GM18505 (cell line): ENCODE results near the gene RGS2.

Experiments
- ATAC-seq: cut with Tn5 transposase; IDR thresholded peaks from one replicate; pipeline ENCODE4 v1.9.1; 2021; ENCODE audit not compliant: unreplicated experiment
- POLR2A ChIP-seq: IDR thresholded peaks from 4 replicates; pipeline ENCODE4 v1.6.1; 2011; ENCODE audit warnings: borderline replicate concordance; ENCODE audit not compliant: insufficient read depth, insufficient read length; ENCODE audit errors: extremely low read depth

Gene RGS2

DNA sequence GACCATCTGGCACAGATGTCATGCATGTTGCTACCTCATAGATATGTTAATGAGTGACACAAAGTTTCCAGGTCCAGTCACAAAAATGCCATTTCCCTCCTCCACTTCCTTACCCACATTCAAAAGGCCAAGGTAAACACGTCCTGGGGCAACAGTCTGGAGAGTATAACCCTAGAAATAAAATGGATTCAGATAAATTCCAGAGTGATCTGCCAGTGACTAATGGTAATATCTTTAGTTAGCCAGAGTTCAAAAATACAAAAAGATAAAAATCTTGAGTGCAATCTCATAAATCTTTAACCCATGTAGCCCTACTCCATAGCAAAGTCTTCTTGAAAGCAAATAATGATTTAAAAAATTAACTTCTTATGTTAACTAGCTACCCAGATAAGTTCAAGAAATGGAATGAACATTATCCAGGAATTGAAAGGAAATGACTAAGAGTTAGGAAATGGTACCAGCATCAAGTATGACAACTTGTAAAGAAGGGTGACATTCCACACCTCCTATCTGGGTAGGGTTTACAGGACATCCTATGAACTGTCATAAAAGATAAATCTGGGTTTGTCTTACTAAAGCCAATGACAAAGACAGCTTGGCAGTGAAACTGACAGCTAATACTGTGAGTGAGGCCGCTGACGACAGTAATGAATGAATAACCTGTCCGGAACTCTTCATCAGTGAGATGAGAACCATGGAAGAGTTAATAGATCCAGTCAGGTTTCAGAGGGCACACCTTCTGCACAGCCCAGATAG, 18.1 kb downstream of the RGS2 start:
- TF ChIP-seq POLR2A, result no peak
- ATAC-seq, result no peak

DNA sequence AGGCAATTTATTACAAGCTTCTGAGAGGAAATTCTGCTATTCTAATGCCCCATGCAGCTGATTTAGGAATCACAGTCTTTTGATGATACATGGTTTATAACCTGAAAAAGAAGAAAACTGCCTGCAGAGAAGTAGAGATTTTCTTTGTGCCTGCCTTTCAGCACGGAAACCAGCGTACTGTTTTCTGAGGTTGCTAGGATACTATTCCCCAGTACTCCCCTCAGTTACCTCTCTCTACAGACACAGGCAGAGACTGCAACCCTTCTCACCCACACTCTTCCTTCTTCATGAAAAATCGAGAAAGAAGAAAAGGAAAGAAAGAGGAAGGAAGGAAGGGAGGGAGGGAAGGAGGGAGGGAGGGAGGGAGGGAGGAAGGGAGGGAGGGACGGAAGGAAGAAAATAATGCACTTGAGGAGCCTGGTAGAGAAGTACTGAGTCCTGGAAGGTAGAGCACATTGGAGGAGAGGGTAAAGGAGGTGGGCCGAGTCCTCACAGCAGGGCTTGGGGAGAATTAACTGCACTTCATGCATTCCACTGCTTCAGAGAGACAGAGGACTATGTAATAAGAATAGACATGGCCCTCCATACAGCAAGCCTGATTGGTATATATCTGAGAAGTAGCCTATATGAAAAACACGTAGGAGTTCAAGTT, 21.9 kb downstream of the RGS2 start:
- no peak for ATAC-seq
- no peak for TF ChIP-seq POLR2A

DNA sequence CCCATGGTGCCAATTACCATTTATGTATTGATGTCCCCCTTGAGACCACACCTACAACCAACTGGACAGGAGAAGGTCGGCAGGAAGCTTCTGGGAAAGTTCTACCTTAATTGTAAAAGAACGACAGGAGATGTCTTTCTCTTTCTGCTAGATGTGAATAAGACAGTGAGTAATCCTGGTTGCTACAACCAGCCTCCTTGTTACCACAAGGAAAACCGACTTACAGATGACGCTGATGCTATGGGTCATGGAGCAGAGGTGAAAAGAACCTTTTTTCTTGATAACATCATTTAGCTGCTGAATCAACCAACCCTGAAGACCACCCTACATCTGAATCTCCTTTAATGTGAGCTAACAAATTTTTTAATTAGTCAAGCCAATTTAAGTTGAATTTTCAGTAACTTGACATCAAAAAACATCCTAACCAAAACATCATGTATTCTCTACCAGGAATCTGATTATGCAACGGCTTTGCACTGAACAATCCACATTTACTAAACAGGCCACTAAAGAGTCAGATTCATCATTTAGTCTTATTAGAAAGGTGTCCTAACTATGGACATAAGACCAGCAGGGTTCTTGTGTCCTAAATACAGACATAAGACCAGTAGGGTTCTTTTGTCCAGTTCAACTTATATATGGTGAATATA, 23.0 kb downstream of the RGS2 start:
- no peak for TF ChIP-seq POLR2A
- no peak for ATAC-seq

DNA sequence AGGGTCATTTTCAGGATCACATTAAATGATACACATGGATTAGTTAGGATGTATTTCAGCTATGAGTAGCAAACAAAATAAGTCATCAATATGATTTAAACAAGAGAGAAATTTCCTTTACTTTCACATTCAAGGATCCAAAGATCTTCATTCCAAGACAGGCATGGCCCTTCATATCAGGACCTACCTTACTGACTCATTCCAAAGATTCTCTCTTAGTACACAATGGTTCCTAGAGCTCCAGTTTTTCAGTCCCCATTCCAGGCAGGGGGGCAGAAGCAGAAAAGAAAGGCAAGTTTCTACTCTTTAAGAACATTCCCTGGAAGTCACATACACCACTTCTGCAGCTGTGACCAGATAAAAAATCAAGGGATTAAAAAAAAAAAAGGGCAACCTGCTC, 23.7 kb downstream of the RGS2 start:
- TF ChIP-seq POLR2A, result no peak
- ATAC-seq, result no peak

DNA sequence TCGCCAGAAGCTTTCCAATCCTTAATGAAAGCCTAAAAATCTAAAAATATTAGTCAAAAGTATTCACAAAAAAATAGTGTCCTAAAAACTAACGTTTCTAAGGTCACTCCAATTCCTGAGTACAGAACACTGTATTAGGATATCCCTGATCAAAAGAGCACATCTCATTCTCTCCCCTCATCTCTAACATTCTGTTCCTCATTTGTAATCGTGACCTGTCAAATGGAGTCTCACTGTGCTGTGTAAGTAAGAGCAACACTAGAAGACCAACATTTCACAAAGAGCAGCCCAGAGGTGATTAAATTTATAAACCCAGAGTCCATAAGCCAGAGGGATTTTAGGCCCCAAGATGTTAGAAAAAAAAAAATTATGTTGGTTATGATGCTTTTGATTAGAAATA, 26.3 kb downstream of the RGS2 start:
- TF ChIP-seq POLR2A, result no peak
- ATAC-seq, result no peak

DNA sequence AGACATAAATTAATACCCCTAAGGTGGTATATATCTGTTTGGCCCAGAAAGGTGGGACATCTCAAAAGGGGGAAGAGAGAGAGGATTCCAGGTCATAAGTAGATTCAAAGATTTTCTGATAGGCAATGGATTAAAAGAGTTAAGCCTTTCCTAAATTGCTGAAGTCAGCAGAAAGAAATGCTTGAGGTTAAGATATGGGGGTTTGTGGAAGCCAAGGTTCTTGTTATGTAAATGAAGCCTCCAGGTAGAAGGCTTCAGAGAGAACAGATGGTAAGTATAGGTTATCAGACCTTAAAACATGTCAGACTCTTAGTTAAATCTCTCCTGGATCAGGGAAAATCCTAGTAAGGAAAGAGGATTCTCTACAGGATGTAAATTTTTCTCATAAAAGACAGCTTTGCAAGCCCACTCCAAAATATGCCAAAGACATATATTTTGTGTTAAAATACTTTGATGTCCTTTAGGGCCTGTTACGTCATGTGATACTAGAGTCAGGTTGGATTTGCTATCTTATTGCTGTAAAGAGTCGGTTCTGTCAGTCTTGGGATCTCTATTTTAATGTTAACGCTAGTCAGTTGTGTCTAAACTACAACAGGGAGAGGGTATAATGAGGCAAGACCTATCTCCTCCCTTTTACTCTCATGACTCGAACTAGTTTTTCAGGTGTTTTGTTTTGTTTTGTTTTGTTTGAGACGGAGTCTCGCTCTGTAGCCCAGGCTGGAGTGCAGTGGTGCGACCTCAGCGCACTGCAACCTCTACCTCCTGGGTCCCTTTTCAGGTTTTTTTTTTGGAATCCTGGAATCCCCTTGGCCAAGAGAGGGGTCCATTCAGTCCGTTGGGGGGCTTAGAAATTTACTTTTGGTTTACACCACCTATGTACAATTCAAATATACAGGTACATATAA, 30.6 kb downstream of the RGS2 start:
- no peak for TF ChIP-seq POLR2A
- no peak for ATAC-seq

DNA sequence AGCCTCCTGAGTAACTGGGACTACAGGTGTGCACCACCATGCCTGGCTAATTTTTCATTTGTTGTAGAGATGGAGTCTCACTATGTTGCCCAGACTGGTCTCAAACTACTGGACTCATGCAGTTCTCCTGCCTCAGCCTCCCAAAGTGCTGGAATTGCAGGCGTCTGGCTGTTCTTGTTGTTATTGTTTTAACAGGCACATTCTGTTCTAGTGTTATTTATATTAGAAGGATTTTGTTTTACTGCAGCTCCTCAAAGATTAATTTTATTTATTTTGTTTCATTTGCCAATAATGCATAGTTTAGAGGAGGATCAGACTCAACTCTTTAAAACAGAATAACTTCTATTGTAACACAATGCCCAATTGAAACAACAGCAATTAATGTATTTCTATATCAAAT, 35.5 kb downstream of the RGS2 start:
- no peak for ATAC-seq
- no peak for TF ChIP-seq POLR2A

DNA sequence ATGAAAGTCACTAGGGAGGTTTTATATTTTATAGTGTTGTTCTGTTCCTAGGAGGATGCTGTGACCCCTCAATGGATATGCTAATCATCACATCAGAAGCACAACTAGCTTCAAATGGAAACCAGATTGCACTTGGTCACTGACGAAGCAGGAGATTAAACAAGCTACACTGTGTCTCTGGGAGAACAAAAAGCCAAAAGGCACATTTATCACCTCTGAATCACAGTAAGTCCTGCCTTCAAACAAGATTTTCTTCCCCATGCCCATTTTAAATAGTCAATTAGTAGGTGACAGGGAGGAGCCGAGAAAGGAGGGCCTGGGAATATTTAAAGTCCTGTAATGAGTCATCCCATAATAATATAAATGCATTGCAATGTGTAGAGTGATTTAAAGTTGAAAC, 38.1 kb downstream of the RGS2 start:
- no peak for TF ChIP-seq POLR2A
- ATAC-seq, result no peak

DNA sequence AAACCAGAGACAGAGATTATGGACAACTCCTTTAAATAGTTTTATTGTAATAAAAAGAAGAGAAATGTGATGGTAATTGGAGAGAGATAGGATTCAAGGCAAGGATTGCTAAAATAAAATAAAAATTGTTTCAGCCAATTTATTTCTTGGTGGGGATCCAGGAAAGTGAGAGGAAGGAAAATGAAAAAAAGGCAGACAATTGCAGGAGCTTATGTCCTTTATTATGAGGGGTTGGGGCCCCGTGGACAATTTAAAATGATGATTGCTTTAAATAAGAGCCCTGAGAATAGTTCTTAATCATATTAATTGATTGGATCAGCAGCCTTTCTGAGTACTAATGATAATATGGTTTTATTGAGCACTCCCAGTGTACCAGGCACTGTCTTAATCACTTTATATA, 40.2 kb downstream of the RGS2 start:
- no peak for ATAC-seq
- TF ChIP-seq POLR2A, result no peak

DNA sequence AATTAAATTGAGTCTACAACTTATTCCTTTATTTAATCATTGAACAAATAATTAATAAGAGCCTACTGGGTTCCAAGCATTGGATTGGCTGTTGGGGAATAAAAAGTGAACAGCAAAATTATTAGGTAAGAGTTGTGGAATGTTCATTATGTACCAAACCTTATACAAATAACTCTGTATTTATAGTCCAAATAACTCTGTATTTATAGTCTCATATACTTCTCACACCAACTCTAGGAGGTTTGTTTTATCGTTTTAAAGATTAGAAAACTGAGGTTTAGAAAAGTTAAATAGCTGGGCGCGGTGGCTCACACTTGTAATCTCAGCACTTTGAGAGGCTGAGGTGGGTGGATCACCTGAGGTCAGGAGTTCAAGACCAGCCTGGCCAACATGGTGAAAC, 40.6 kb downstream of the RGS2 start:
- no peak for TF ChIP-seq POLR2A
- no peak for ATAC-seq

DNA sequence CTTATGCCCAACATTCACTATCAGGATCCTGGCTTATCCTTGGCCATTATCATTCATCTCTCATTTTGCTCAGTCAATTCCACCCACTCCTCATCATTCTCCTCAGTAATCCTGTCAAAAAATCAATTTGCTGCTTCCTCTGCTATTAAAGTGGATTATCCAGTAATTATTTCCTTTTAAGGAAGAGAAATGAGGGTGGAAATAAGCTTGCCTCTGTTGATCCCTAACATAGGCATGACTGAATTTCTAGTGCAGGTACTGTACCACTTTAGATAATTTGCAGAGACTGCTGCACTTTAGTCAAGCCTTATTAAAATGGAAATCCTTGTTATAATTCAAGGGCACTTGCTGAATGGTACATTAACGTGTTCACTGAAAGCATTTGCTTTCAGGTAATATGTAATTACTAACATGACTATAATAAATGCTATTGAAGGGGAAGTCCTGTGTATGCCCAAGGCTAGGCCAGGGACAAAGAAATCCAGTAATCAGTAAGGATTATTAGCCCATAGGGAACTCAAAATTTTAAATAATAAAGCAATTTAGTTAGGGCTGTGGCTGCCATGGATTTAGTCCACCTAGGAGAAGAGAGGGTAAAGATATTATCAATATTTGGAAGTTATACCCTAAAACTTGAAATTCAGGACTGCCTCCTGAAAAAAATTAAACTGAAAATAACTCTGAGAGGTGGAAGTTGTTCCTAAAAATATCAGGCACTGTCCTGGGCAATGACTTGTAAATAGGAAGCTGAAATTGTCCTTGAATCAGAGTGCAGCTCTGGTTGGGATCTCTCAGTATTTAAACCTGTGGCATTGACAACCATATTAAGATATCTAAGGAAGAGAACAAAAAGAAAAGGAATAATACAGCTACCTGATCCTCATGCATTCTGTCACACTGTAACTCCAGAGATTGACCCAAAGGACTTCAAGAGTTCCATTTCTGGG, 43.4 kb downstream of the RGS2 start:
- no peak for ATAC-seq
- TF ChIP-seq POLR2A, result no peak

DNA sequence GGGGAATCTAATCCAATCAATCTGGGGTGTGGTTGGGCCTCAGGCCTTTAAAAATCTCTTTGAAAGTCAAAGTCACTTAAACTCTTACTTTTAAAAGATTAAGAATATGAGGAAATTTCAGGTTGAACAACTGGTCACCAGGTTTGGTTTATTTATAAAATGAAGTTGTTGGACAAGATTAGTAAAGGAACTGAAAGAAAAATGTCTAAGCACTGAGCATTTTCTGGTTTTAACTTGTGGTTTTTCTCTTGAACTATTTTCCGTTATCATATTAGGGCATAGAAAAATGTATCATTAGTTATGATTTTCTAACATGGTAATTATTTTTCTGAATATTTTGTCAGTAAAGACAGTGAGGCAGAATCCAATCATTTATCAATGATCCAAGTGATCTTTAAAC, 49.6 kb downstream of the RGS2 start:
- ATAC-seq, result no peak
- no peak for TF ChIP-seq POLR2A
